Mesenchymal stem cell (in vitro differentiated cells and primary cell): ENCODE data around the gene HIP1.
"Not testable (repeated sequence)": the region's sequence is repeated elsewhere in the genome, so short reads cannot be mapped to it uniquely, and the experiment has no call there.

Experiments
- DNase-seq: peaks from one replicate; pipeline ENCODE4 v3.0.0-alpha.2; 2013
- H2AFZ ChIP-seq: one replicate; pipeline ENCODE4 v1.6.1; 2013; ENCODE audit warnings: low read depth, mild to moderate bottlenecking, control low read depth, inconsistent platforms, low read length, moderate library complexity
- H2AK5ac ChIP-seq: 2 replicates; pipeline ENCODE4 v1.6.1; 2013; ENCODE audit warnings: low read length, moderate library complexity, mild to moderate bottlenecking, inconsistent platforms; ENCODE audit not compliant: severe bottlenecking
- H2BK120ac ChIP-seq: one replicate; pipeline ENCODE4 v1.6.1; 2013; ENCODE audit warnings: low read depth, mild to moderate bottlenecking, inconsistent platforms, low read length, moderate library complexity
- H2BK12ac ChIP-seq, 2 experiments: one replicate each; pipeline ENCODE4 v1.6.1; 2013; ENCODE audit warnings: inconsistent platforms in 2 of 2, low read length in 2 of 2, mild to moderate bottlenecking in 2 of 2, moderate library complexity in 2 of 2, control low read depth in 1 of 2
- H2BK15ac ChIP-seq: one replicate; pipeline ENCODE4 v1.6.1; 2013; ENCODE audit warnings: mild to moderate bottlenecking, low read depth, inconsistent platforms; ENCODE audit not compliant: poor library complexity, severe bottlenecking
- H2BK5ac ChIP-seq: 2 replicates; pipeline ENCODE4 v1.6.1; 2013; ENCODE audit warnings: low read depth, mild to moderate bottlenecking, low read length, control low read depth, inconsistent platforms; ENCODE audit not compliant: poor library complexity, severe bottlenecking
- H3K14ac ChIP-seq, 2 experiments: one replicate each; pipeline ENCODE4 v1.6.1; 2013; ENCODE audit warnings: inconsistent platforms in 2 of 2, low read length in 2 of 2, control low read depth in 1 of 2, mild to moderate bottlenecking in 1 of 2, moderate library complexity in 1 of 2
- H3K18ac ChIP-seq, 2 experiments: one replicate each; pipeline ENCODE4 v1.6.1; 2013; ENCODE audit warnings: inconsistent platforms in 2 of 2, low read length in 2 of 2, control low read depth in 1 of 2, low read depth in 1 of 2, mild to moderate bottlenecking in 1 of 2
- H3K23ac ChIP-seq, 2 experiments: one replicate each; pipeline ENCODE4 v1.6.1; 2013; ENCODE audit warnings: inconsistent platforms in 2 of 2, low read length in 2 of 2, mild to moderate bottlenecking in 2 of 2, moderate library complexity in 2 of 2, control low read depth in 1 of 2
- H3K27ac ChIP-seq: 2 replicates; pipeline ENCODE4 v1.5.1; 2013; ENCODE audit warnings: mild to moderate bottlenecking, moderate library complexity, low read length, control low read depth, inconsistent platforms; ENCODE audit not compliant: poor library complexity, severe bottlenecking
- H3K27me3 ChIP-seq, 2 experiments: 2 replicates each; pipeline versions ENCODE4 v1.6.1 to v1.7.0; 2013; ENCODE audit warnings: low read length in 2 of 2, mild to moderate bottlenecking in 2 of 2, moderate library complexity in 2 of 2, control low read depth in 1 of 2, inconsistent platforms in 1 of 2; ENCODE audit not compliant: control insufficient read depth in 1 of 2, insufficient read depth in 1 of 2
- H3K36me3 ChIP-seq, 2 experiments: 2 replicates each; pipeline versions ENCODE4 v1.6.1 to v1.7.0; 2013; ENCODE audit warnings: low read length in 2 of 2, control low read depth in 1 of 2, inconsistent platforms in 1 of 2, low read depth in 1 of 2, mild to moderate bottlenecking in 1 of 2; ENCODE audit not compliant: insufficient read depth in 2 of 2, control insufficient read depth in 1 of 2
- H3K4ac ChIP-seq, 2 experiments: one replicate each; pipeline ENCODE4 v1.6.1; 2013; ENCODE audit warnings: inconsistent platforms in 2 of 2, low read length in 2 of 2, mild to moderate bottlenecking in 2 of 2, moderate library complexity in 2 of 2, control low read depth in 1 of 2, low read depth in 1 of 2
- H3K4me1 ChIP-seq: 2 replicates; pipeline ENCODE4 v1.6.1; 2013; ENCODE audit warnings: low read depth, low read length, control low read depth; ENCODE audit not compliant: control insufficient read depth, insufficient read depth
- H3K4me2 ChIP-seq: 2 replicates; pipeline ENCODE4 v1.6.1; 2013; ENCODE audit warnings: low read length, mild to moderate bottlenecking, inconsistent platforms; ENCODE audit not compliant: poor library complexity, severe bottlenecking
- H3K4me3 ChIP-seq, 2 experiments: 2 replicates each; pipeline versions ENCODE4 v1.5.1 to v1.7.0; 2013; ENCODE audit warnings: low read length in 2 of 2, mild to moderate bottlenecking in 2 of 2, control low read depth in 1 of 2, low read depth in 1 of 2; ENCODE audit not compliant: insufficient read depth in 1 of 2
- H3K79me1 ChIP-seq: replicated peaks from 2 replicates; pipeline ENCODE4 v1.6.1; 2013; ENCODE audit warnings: mild to moderate bottlenecking, control low read depth, low read length, inconsistent platforms; ENCODE audit not compliant: poor library complexity, severe bottlenecking
- H3K9ac ChIP-seq: 2 replicates; pipeline ENCODE4 v1.7.0; 2013; ENCODE audit warnings: mild to moderate bottlenecking, low read length, moderate library complexity
- H3K9me3 ChIP-seq: 2 replicates; pipeline ENCODE4 v1.7.0; 2013; ENCODE audit warnings: mild to moderate bottlenecking, low read length; ENCODE audit not compliant: control insufficient read depth
- H4K8ac ChIP-seq: one replicate; pipeline ENCODE4 v1.6.1; 2013; ENCODE audit warnings: inconsistent platforms, mild to moderate bottlenecking, low read length, moderate library complexity
- H4K91ac ChIP-seq: one replicate; pipeline ENCODE4 v1.6.1; 2013; ENCODE audit warnings: mild to moderate bottlenecking, low read length, inconsistent platforms
- WGBS: methylation state at CpG from one replicate; pipeline ENCODE4 v1.1.7; 2013; ENCODE audit warnings: mixed read lengths; 5-methylcytosine and 5-hydroxymethylcytosine counted together

HIP1 gene

GRCh38 chr7:75729851-75730274 lies 8.9 kb downstream of the HIP1 start:
- 72% methylated on average over 3 of the region's 4 CpGs for WGBS
- H3K27ac ChIP-seq, result no peak overlapping the region

GRCh38 chr7:75727881-75728593 lies 10.7 kb downstream of the HIP1 start:
- Histone ChIP-seq H2BK15ac (no peak overlapping the region), H3K23ac (peak overlapping the region in 1 of 2 experiments; percentile 50), H2BK12ac (peak overlapping the region; percentile 75 to 93), H3K18ac (peak overlapping the region; percentile 84 to 94), H4K8ac (peak overlapping the region; percentile 53), H3K27ac (peak overlapping the region; percentile 8), H3K14ac (peak overlapping the region in 1 of 2 experiments; percentile 42), H3K36me3 (no peaks in the 10 kb centered on the region), H2BK120ac (no peak overlapping the region), H3K4me2 (no peak overlapping the region), H4K91ac (peak overlapping the region; percentile 57), H3K4me3 (no peak overlapping the region), H3K4me1 (peaks cover 14% of the 10 kb centered on the region), H3K9ac (no peak overlapping the region), H3K9me3 (no peaks in the 10 kb centered on the region), H2AK5ac (peak overlapping the region; percentile 26), H3K4ac (peak overlapping the region; percentile 6 to 30), H2BK5ac (no peak overlapping the region), H2AFZ (peak overlapping the region; percentile 78), H3K79me1 (peaks cover 23% of the 10 kb centered on the region), H3K27me3 (no peaks in the 10 kb centered on the region)
- whole genome bisulfite sequencing, result 70% methylated on average over 8 of the region's 8 CpGs
- peak; percentile 76 for DNase-seq

More at GRCh38 chr7:75729851-75730274, 8.9 kb downstream of the HIP1 start:
- H3K4me1 ChIP-seq, result peaks cover 23% of the 10 kb centered on the region
- H4K91ac ChIP-seq, result peak overlapping the region; percentile 70
- no peak overlapping the region for H2BK15ac ChIP-seq
- H3K9ac ChIP-seq, result no peak overlapping the region
- H4K8ac ChIP-seq, result peak overlapping the region; percentile 62
- H2AFZ ChIP-seq, result no peak overlapping the region
- no peak overlapping the region for H2BK120ac ChIP-seq
- no peak overlapping the region for H3K4me3 ChIP-seq
- peak overlapping the region in 1 of 2 experiments; percentile 83 for H2BK12ac ChIP-seq
- H3K14ac ChIP-seq, result no peak overlapping the region
- DNase-seq, result no peak
- no peak overlapping the region for H3K23ac ChIP-seq
- no peak overlapping the region for H3K4me2 ChIP-seq
- H3K27me3 ChIP-seq, result no peaks in the 10 kb centered on the region
- H2BK5ac ChIP-seq, result no peak overlapping the region
- peak overlapping the region; percentile 63 for H2AK5ac ChIP-seq
- no peaks in the 10 kb centered on the region for H3K9me3 ChIP-seq
- H3K18ac ChIP-seq, result peak overlapping the region; percentile 37 to 68
- H3K36me3 ChIP-seq, result no peaks in the 10 kb centered on the region
- H3K79me1 ChIP-seq, result peaks cover 16% of the 10 kb centered on the region
- H3K4ac ChIP-seq, result no peak overlapping the region

GRCh38 chr7:75727351-75727750 lies 11.4 kb downstream of the HIP1 start:
- H2BK12ac ChIP-seq, H3K4me3 ChIP-seq, DNase-seq, H3K27ac ChIP-seq, H2AK5ac ChIP-seq, H3K23ac ChIP-seq, H3K4me1 ChIP-seq, H3K9me3 ChIP-seq, H3K14ac ChIP-seq, H3K9ac ChIP-seq, H3K4ac ChIP-seq, H3K18ac ChIP-seq, H4K8ac ChIP-seq, H4K91ac ChIP-seq, H2AFZ ChIP-seq, H3K27me3 ChIP-seq, H3K36me3 ChIP-seq, H2BK5ac ChIP-seq, H2BK15ac ChIP-seq, H2BK120ac ChIP-seq, H3K4me2 ChIP-seq: not testable (repeated sequence)
- 98% methylated on average over 6 of the region's 6 CpGs for whole genome bisulfite sequencing
- H3K79me1 ChIP-seq, result peaks cover 24% of the 10 kb centered on the region

- Histone ChIP-seq H2AK5ac (no peak overlapping the region), H3K18ac (no peak overlapping the region), H3K23ac (no peak overlapping the region), H2BK120ac (no peak overlapping the region), H3K27ac (no peak overlapping the region), H3K27me3 (no peaks in the 10 kb centered on the region), H2BK12ac (no peak overlapping the region), H3K9ac (no peak overlapping the region), H3K79me1 (peaks cover 26% of the 10 kb centered on the region), H4K8ac (no peak overlapping the region), H3K4me2 (no peak overlapping the region), H3K4me3 (no peak overlapping the region), H2BK15ac (no peak overlapping the region), H2BK5ac (no peak overlapping the region), H4K91ac (no peak overlapping the region), H3K36me3 (no peaks in the 10 kb centered on the region), H3K4me1 (peaks cover 6% of the 10 kb centered on the region), H3K9me3 (no peaks in the 10 kb centered on the region), H3K14ac (no peak overlapping the region), H2AFZ (no peak overlapping the region), H3K4ac (no peak overlapping the region)
- WGBS, result 96% methylated on average over 5 of the region's 6 CpGs
- no peak for DNase-seq
These were observed 13.4 kb downstream of the HIP1 start for GRCh38 chr7:75725306-75725705.
